GM23248 (cell line): Measurements from ENCODE around the gene SUSD6.

Experiments
- EZH2 ChIP-seq: fragments of 200-600 bp; sonication (generic); IDR thresholded peaks from 2 replicates; pipeline ENCODE4 v1.6.1; 2018; ENCODE audit warnings: antibody characterized with exemption, mild to moderate bottlenecking; ENCODE audit not compliant: insufficient read depth, poor library complexity, severe bottlenecking
- EZH2phosphoT487 ChIP-seq: fragments of 200-600 bp; sonication (generic); IDR thresholded peaks from 2 replicates; pipeline ENCODE4 v1.6.1; 2018; ENCODE audit warnings: antibody characterized with exemption, moderate library complexity, mild to moderate bottlenecking, low read depth; ENCODE audit not compliant: insufficient read depth

- no peak for TF ChIP-seq EZH2phosphoT487
- no peak for TF ChIP-seq EZH2
Measured at GRCh38 chr14:69708049-69708448, 96.7 kb downstream of the SUSD6 start.
